HepG2 (cell line): ENCODE results near the gene SACS. TPM values are rescaled to one million over a fixed set of nuclear protein-coding genes. Genes with fewer than 3 reads are reported as not detected.

Experiments used
- FOSL2 ChIP-seq: sonication (generic); formaldehyde crosslinking; IDR thresholded peaks from 2 replicates; pipeline ENCODE4 v1.4.0; 2020; ENCODE audit warnings: missing genetic modification reagents
- MTERF4 ChIP-seq: sonication (generic); formaldehyde crosslinking; IDR thresholded peaks from 2 replicates; pipeline ENCODE4 v1.8.0; 2023; ENCODE audit warnings: mild to moderate bottlenecking, missing genetic modification reagents
- REST ChIP-seq, 2 experiments: IDR thresholded peaks; 2 replicates each; pipeline ENCODE4 v1.6.1; 2011 to 2012; ENCODE audit warnings: low read length in 2 of 2, borderline replicate concordance in 1 of 2, low read depth in 1 of 2, mild to moderate bottlenecking in 1 of 2, moderate library complexity in 1 of 2
- SNAPC2 ChIP-seq: sonication (generic); formaldehyde crosslinking; IDR thresholded peaks from 2 replicates; pipeline ENCODE4 v1.8.1; 2022; ENCODE audit warnings: mild to moderate bottlenecking, missing genetic modification reagents
- ZNF234 ChIP-seq: sonication (generic); formaldehyde crosslinking; conservative IDR thresholded peaks from 2 replicates; pipeline ENCODE4 v1.5.1; 2020; ENCODE audit warnings: mild to moderate bottlenecking, missing genetic modification reagents
- polyA plus RNA-seq, 8 experiments: library from polyadenylated mRNA; depleted of rRNA in 3 of 8; stranded (reverse) in 7 of 8; unstranded in 1 of 8; fragments of >200 nt; fragmentation: Illumina TruSeq in 4 of 8; extraction: Trizol in 4 of 8; gene quantifications; 2 replicates each; pipeline versions ENCODE4 v1.2.1 to v1.2.3, GENCODE V29; 2011 to 2016; ENCODE audit warnings: low read depth in 4 of 8, missing spikeins in 1 of 8, mixed read lengths in 1 of 8; ENCODE audit not compliant: insufficient read depth in 1 of 8
- total RNA-seq, 5 experiments: library from RNA; depleted of rRNA; stranded (reverse); fragments of >200 nt; fragmentation: Illumina TruSeq; extraction: Trizol; gene quantifications; 2 replicates each; pipeline ENCODE4 v1.2.3, GENCODE V29; 2016; ENCODE audit warnings: low read depth in 1 of 5
- TF ChIP-seq, protein P1 (sequence below): sonication (generic); formaldehyde crosslinking; IDR thresholded peaks from 2 replicates; pipeline ENCODE4 v1.4.0; 2020; ENCODE audit warnings: missing genetic modification reagents

SACS gene
- total and polyA plus RNA-seq, 2 of the 13 experiments (the other 11 are each of a cell fraction or from before 2014, with no cell fraction given) = 4.0 to 15.7 TPM

DNA sequence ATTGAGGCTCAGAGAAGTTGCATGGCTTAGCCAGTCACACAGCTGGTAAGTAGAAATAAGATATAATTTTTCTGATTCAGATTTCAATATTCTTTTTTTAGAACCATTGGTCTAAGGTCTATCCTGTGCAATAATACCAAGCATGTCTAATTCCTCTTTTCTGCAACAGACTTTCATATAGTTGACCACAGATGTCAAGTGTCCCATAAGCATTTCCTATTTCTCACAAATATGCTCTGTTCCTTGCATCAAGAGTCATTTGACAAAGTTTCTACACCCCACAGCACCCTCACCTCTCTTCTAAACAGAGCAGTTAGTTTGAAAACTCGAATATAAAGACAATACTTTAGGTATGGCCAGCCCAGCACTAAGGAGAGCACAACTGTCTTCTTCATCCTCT, 26.8 kb upstream of the SACS start (continued):
- TF ChIP-seq ZNF234 (no peak), SNAPC2 (CRISPR knock-in tag) (no peak), REST (IDR thresholded peaks at IDR 0.05; ENCODE audit: borderline replicate concordance in 1 of 2, low read depth in 1 of 2, low read length in 2 of 2) (no peak), MTERF4 (CRISPR knock-in tag) (no peak), FOSL2 (CRISPR knock-in tag) (no peak)
- TF ChIP-seq, protein P1, sequence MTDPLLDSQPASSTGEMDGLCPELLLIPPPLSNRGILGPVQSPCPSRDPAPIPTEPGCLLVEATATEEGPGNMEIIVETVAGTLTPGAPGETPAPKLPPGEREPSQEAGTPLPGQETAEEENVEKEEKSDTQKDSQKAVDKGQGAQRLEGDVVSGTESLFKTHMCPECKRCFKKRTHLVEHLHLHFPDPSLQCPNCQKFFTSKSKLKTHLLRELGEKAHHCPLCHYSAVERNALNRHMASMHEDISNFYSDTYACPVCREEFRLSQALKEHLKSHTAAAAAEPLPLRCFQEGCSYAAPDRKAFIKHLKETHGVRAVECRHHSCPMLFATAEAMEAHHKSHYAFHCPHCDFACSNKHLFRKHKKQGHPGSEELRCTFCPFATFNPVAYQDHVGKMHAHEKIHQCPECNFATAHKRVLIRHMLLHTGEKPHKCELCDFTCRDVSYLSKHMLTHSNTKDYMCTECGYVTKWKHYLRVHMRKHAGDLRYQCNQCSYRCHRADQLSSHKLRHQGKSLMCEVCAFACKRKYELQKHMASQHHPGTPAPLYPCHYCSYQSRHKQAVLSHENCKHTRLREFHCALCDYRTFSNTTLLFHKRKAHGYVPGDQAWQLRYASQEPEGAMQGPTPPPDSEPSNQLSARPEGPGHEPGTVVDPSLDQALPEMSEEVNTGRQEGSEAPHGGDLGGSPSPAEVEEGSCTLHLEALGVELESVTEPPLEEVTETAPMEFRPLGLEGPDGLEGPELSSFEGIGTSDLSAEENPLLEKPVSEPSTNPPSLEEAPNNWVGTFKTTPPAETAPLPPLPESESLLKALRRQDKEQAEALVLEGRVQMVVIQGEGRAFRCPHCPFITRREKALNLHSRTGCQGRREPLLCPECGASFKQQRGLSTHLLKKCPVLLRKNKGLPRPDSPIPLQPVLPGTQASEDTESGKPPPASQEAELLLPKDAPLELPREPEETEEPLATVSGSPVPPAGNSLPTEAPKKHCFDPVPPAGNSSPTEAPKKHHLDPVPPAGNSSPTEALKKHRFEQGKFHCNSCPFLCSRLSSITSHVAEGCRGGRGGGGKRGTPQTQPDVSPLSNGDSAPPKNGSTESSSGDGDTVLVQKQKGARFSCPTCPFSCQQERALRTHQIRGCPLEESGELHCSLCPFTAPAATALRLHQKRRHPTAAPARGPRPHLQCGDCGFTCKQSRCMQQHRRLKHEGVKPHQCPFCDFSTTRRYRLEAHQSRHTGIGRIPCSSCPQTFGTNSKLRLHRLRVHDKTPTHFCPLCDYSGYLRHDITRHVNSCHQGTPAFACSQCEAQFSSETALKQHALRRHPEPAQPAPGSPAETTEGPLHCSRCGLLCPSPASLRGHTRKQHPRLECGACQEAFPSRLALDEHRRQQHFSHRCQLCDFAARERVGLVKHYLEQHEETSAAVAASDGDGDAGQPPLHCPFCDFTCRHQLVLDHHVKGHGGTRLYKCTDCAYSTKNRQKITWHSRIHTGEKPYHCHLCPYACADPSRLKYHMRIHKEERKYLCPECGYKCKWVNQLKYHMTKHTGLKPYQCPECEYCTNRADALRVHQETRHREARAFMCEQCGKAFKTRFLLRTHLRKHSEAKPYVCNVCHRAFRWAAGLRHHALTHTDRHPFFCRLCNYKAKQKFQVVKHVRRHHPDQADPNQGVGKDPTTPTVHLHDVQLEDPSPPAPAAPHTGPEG = no peak
